HG03575 (cell line): ENCODE data around the gene UBA3.

Experiments used
- ATAC-seq: cut with Tn5 transposase; IDR thresholded peaks from one replicate; pipeline ENCODE4 v1.9.1; 2021; ENCODE audit not compliant: unreplicated experiment, insufficient number of reproducible peaks, low FRiP score; ENCODE audit errors: extremely low read depth

Gene UBA3

DNA sequence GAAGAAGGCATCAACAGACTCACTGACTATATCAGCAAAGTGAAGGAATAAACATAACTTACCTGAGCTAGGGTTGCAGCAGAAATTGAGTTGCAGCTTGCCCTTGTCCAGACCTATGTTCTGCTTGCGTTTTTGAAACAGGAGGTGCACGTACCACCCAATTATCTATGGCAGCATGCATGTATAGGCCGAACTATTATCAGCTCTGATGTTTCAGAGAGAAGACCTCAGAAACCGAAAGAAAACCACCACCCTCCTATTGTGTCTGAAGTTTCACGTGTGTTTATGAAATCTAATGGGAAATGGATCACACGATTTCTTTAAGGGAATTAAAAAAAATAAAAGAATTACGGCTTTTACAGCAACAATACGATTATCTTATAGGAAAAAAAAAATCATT lies 24.4 kb upstream of the UBA3 start:
- ATAC-seq: no peak

GRCh38 chr3:69103123-69103522 lies 23.0 kb upstream of the UBA3 start:
- no peak for ATAC-seq

- ATAC-seq: no peak
Measured at GRCh38 chr3:69102384-69102783, 22.2 kb upstream of the UBA3 start.

GRCh38 chr3:69099576-69099975 lies 19.4 kb upstream of the UBA3 start:
- ATAC-seq: no peak

DNA sequence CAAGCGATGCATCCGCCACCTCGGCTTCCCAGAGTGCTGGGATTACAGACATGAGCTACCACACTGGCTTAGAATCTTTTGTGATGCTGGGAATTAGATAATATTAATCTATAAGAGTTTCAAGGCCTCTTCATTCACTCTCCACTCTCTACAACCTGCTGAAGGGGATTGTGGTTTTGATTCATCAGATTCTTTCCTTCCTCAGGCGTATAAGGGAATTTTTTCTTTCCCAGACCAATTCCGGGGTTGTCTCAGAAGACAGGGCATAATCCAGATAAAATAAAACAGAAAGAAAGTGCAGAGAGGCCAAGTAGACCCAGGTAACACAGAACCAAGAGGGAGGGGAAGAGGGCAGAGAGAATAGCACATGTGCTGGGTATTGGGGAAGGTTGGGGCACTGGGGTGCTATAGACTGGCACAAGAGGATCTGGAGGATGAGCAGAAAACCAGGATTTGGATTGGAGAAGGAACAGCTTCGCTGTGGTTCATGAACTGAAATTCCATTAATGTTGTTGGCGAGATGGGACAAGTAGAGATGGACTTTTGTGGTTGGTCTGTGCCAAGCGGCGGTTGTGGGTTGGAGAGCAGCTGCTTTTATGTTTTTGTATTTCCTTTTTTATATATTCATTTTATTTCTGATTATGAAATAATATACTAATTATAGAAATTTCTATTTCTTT lies 17.4 kb upstream of the UBA3 start:
- ATAC-seq: no peak

- no peak for ATAC-seq
Measured at GRCh38 chr3:69096299-69096698, 16.1 kb upstream of the UBA3 start.

DNA sequence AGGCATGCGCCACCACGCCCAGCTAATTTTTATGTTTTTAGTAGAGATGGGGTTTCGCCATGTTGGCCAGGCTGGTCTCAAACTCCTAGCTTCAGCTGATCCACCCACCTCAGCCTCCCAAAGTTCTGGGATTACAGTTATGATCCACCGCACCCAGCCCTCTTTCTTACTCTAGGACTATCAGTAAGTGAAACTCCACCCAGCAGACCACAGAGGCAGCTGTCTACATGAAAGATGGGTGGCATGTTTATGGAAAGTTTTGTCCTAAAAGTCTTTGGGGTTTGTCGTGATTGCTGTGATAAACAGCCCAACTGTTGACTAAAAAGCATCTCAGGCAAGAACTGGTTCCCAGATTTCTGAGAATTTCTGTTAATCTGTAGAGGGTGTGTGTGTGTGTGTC lies 15.5 kb upstream of the UBA3 start:
- ATAC-seq: no peak

- no peak for ATAC-seq
Measured at GRCh38 chr3:69094467-69095205, 14.5 kb upstream of the UBA3 start.

GRCh38 chr3:69092030-69092516 lies 11.9 kb upstream of the UBA3 start:
- ATAC-seq: peak; percentile 68

DNA sequence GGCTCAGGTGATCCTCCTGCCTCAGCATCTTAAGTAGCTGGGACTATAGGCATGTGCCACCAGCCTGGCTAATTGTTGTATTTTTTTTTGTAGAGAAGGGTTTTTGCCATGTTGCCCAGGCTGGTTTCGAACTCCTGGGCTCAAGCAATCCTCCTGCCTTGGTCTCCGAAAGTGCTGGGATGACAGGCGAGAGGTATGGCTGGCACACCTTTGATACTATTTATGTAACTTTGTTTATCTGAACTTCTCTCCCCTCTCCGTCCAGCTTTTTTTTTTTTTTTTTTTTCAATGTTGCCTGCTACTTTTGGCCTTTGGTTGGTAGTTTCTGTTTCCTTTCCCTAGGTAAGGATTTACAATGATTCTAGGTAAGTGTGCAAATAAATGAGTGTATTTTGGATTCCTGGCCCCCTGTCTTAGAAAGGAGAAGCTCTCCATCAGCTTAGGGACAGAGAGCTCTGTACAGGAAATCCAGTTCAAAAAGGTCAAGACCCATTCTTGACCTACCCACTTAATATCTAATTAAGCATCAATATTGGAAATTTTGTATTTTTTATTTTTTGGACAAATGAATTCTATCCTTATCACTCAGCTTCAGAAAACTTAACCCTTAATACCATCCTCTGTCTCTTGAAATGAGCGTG lies 11.3 kb upstream of the UBA3 start:
- no peak for ATAC-seq

DNA sequence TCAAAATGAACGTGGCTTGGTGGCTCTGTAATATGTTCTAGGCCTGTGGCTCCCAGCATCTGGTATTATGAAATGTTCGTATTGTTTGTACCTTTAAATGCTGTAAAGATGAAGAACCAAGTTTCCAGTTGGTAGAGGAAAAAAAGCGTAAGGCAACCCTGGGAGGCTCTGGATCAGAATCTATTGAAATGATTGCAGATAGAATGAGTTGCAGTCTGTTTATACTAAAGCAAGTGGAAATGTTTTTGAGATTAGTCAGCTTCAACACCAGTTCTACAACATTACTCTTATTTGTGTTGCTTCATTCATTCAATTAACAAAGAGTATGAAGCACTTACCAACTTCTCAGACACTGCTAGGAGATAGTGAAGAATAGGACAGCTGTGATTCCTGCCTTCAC lies 9.9 kb upstream of the UBA3 start:
- ATAC-seq: no peak

DNA sequence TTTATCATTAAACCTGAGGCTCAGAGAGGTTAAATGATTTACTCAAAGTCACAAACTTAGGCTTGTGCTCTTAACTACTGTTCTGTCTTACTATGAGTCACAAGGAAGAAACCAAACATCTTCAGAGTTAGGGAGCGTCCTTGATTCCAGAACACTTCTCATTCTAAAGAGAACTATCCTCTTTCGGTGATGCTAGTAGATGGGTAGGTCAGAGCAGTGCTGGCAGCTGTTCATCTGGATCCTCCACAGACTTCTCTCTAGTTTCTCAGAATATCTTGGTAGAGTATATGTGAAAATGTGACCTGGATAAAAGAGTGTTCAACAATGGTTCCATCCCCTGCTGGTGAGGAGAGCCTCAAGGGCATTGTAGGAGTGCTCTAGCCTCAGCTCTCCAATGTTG lies 7.9 kb upstream of the UBA3 start:
- ATAC-seq: no peak

DNA sequence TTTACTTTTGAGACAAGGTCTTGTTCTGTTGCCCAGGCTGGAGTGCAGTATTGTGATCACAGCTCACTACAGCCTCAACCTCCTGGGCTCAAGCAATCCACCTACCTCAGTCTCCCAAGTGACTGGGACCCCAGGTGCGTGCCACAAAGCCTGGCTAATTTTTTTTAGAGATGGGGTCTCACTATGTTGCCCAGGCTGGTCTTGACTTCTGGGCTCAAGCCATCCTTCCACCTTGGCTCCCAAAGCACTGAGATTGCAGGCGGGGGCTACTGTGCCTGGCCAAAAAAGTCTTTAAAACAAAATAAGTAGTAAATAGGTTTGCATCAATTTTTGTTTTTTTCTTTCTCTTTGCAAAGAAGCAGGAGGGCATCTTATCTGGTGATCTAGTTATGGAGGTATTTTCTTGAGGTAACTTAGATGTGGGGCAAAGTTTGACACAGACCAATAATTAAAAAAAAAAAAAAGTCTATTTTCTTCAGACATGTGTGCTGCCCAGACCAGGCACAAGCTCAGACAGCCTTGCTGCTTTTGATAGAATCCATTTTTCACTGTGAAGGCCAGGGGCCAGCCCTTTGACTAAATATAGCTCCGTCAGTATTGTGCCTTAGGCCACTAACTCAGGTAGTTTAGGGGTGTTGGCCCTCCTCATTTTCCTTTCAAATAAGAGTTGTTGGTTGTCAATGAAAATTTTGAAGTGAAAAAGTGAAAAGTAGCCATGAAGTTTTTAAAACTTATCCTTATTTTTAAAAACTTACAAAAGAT lies 7.0 kb upstream of the UBA3 start:
- no peak for ATAC-seq

DNA sequence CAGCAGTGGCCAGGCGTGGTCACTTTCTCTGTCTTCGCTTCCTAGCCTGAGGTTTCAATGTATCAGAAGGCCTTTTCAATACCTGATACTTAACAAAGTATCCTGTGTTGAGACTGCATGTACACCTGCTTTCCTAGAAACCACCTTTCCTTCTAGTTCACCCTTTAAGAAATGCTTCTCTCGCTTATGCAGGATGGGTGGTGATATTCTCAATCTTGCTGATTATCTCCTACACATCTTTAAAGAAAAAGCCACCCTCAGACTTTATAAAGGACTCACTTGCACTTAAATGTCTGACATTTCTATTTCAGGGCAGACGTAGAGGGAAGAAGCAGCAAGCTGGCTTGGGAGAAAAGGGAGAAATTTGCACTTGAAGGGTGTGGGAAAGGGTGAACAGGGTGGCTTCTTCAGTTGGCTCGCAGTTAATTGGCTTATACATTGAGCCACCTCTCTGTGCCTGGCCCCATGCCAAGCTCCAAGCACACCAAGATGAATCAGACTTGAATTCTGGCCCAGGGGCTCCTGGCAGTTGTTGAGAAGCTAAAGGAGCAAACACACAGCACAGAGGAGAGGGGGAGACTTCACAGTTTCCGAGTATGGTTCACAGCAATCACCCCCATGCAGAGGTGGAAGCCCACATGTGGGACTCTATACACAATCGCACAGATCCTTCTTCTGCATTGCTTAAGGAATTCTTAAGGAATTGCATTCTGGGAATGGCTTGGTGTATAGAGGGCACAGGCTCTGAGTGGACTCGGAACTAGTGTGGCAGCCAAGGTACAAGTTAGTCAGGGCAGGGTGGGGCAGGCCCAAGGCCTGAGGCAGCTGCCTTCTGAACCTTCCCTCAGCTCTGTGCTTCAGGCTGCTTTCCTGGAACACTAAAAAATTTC lies 5.9 kb upstream of the UBA3 start:
- no peak for ATAC-seq

DNA sequence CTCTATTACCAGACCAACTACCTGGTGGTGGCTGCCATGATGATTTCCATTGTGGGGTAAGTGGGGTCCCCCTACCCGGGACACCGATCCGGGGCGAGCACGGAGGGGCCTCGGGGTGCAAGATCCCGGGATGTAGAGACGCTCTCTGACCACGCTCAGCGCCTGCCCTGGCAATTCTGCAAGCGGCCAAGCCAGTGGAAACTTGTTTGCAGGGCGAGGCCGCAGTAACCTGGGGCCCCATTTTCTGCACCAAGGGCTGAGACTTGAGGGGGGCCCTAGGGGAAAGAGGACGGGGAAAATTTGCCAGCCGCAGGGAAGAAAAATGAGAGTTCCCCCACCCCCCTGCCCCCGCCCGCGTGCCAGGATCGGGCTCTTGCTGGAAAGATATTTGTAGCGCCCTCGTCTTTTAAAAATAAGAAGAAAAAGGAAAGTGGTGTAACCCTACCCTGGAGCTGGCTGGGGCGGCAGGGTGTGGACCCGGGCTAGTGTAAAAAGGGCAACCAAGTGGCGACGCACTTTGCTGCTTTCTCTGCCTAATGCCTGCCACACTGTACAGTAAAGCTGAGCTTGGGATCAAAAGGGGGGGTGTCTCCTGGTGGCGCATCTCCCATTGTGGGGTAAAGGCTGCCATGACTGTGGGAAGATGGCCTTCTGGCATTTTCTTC lies 5.1 kb upstream of the UBA3 start:
- ATAC-seq: no peak

DNA sequence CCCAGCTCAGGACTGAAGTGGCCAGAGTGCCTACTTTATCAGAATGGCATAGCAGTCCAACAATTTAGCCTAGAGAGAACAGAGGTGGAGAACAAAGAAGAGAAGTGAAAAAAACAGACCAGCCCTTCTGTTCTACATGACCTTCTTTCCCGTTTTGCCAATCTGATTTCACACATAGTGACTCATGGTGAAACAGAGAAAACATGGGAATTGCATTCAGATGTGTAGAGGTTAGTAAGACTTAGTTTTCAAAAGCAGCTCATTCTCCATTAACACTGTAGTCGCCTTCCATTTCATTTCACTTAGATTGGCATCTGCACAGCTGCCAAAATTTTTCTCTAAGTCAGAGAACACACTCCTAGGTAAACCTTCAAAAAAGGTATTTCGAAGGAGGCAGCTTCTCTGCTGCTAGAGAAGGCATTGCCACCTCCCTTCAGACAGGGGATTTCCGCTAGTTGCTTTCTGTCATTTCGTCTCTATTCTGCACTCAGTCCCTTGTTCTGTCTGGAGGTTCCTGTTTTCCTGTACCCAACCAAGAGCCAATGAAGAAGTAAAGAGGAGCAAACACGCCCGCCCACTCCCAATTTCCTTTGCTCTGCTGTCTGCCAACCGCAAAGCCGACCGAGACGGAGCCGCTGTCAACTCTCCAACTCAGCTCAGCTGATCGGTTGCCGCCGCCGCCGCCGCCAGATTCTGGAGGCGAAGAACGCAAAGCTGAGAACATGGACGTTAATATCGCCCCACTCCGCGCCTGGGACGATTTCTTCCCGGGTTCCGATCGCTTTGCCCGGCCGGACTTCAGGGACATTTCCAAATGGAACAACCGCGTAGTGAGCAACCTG lies 4.4 kb upstream of the UBA3 start, which contains the start of gene ARL6IP5:
TSS of gene ARL6IP5 (plus strand) at position 612 of the 842 bp plus-strand sequence. CDS start at position 723, 111 bp downstream.
- ATAC-seq: peak; percentile 29

GRCh38 chr3:69082805-69083204 lies 2.6 kb upstream of the UBA3 start:
- peak; percentile 63 for ATAC-seq
